K562 (cell line): ENCODE data around the gene TMCC2.

Experiments used
- DPF2 ChIP-seq: fragments of 450-650 bp; IDR thresholded peaks from 2 replicates; pipeline ENCODE4 v1.6.1; 2016
- NBN ChIP-seq: fragments of 450-650 bp; IDR thresholded peaks from 2 replicates; pipeline ENCODE4 v1.6.1; 2016; ENCODE audit warnings: low read depth, mild to moderate bottlenecking
- SREBF1 ChIP-seq: fragments of 150-350 bp; IDR thresholded peaks from 2 replicates; pipeline ENCODE4 v1.6.1; 2014; ENCODE audit warnings: antibody characterized with exemption, low read depth, low read length, borderline replicate concordance
- TCF7L2 ChIP-seq: fragments of 150-350 bp; IDR thresholded peaks from 2 replicates; pipeline ENCODE4 v1.6.1; 2016; ENCODE audit warnings: low read depth, mild to moderate bottlenecking, low read length, moderate library complexity
- TF ChIP-seq, protein P1 (sequence below), 3 experiments: IDR thresholded peaks in 2 of 3; conservative IDR thresholded peaks in 1 of 3; 2 replicates each; pipeline ENCODE4 v1.5.1; 2011 to 2012; ENCODE audit warnings: low read length in 3 of 3, mild to moderate bottlenecking in 3 of 3, control low read depth in 2 of 3, improper control_type of control experiment in 1 of 3, inconsistent platforms in 1 of 3, low read depth in 1 of 3, mixed read lengths in 1 of 3, moderate library complexity in 1 of 3; ENCODE audit not compliant: insufficient read depth in 2 of 3
- TF ChIP-seq, protein P2 (sequence below): fragments of 450-650 bp; formaldehyde crosslinking; IDR thresholded peaks from 2 replicates; pipeline ENCODE4 v1.4.0; 2022; ENCODE audit warnings: mild to moderate bottlenecking, moderate library complexity
- TF ChIP-seq, protein P3 (sequence below), 2 experiments: fragments of 450-650 bp; formaldehyde crosslinking in 1 of 2; IDR thresholded peaks; 2 replicates each; pipeline versions ENCODE4 v1.4.0 to v1.6.1; 2014 to 2020; ENCODE audit warnings: mild to moderate bottlenecking in 2 of 2, borderline replicate concordance in 1 of 2, low read depth in 1 of 2
- TF ChIP-seq, protein P4 (sequence below): sonication (generic); formaldehyde crosslinking; IDR thresholded peaks from 2 replicates; pipeline ENCODE4 v1.8.0; 2022; ENCODE audit warnings: mild to moderate bottlenecking, missing genetic modification reagents, borderline replicate concordance

DNA sequence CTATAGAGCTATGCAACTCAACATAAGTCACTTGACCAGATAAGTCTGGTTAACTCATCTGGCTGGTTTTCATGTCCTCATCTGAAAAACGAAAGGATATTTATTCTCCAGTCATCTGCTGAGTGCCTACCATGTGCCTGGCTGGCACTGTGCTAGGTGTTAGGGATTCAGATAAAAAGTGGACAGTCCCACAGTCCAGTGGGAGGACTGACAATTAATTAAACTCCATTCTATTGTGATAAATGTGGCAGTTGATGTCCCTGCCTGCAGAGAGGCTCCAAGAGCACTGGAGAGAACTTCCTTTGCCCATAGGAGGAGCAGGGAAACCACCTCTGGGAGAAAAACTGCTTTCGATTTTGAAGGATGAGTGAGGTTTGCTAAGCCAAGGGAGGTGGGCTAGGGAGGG lies 88.4 kb downstream of the TMCC2 start:
- TF ChIP-seq, protein P1, sequence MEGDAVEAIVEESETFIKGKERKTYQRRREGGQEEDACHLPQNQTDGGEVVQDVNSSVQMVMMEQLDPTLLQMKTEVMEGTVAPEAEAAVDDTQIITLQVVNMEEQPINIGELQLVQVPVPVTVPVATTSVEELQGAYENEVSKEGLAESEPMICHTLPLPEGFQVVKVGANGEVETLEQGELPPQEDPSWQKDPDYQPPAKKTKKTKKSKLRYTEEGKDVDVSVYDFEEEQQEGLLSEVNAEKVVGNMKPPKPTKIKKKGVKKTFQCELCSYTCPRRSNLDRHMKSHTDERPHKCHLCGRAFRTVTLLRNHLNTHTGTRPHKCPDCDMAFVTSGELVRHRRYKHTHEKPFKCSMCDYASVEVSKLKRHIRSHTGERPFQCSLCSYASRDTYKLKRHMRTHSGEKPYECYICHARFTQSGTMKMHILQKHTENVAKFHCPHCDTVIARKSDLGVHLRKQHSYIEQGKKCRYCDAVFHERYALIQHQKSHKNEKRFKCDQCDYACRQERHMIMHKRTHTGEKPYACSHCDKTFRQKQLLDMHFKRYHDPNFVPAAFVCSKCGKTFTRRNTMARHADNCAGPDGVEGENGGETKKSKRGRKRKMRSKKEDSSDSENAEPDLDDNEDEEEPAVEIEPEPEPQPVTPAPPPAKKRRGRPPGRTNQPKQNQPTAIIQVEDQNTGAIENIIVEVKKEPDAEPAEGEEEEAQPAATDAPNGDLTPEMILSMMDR (IDR thresholded peaks at IDR 0.05 in 2 of 3, conservative IDR thresholded peaks at IDR 0.05 in 1 of 3; ENCODE audit: insufficient read depth in 2 of 3, low read depth in 1 of 3, low read length in 3 of 3): no peak
- TF ChIP-seq TCF7L2: no peak
- TF ChIP-seq, protein P2, sequence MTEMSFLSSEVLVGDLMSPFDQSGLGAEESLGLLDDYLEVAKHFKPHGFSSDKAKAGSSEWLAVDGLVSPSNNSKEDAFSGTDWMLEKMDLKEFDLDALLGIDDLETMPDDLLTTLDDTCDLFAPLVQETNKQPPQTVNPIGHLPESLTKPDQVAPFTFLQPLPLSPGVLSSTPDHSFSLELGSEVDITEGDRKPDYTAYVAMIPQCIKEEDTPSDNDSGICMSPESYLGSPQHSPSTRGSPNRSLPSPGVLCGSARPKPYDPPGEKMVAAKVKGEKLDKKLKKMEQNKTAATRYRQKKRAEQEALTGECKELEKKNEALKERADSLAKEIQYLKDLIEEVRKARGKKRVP (CRISPR knock-in tag): no peak
- TF ChIP-seq DPF2: no peak
- TF ChIP-seq, protein P3, sequence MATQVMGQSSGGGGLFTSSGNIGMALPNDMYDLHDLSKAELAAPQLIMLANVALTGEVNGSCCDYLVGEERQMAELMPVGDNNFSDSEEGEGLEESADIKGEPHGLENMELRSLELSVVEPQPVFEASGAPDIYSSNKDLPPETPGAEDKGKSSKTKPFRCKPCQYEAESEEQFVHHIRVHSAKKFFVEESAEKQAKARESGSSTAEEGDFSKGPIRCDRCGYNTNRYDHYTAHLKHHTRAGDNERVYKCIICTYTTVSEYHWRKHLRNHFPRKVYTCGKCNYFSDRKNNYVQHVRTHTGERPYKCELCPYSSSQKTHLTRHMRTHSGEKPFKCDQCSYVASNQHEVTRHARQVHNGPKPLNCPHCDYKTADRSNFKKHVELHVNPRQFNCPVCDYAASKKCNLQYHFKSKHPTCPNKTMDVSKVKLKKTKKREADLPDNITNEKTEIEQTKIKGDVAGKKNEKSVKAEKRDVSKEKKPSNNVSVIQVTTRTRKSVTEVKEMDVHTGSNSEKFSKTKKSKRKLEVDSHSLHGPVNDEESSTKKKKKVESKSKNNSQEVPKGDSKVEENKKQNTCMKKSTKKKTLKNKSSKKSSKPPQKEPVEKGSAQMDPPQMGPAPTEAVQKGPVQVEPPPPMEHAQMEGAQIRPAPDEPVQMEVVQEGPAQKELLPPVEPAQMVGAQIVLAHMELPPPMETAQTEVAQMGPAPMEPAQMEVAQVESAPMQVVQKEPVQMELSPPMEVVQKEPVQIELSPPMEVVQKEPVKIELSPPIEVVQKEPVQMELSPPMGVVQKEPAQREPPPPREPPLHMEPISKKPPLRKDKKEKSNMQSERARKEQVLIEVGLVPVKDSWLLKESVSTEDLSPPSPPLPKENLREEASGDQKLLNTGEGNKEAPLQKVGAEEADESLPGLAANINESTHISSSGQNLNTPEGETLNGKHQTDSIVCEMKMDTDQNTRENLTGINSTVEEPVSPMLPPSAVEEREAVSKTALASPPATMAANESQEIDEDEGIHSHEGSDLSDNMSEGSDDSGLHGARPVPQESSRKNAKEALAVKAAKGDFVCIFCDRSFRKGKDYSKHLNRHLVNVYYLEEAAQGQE (IDR thresholded peaks at IDR 0.05; ENCODE audit: borderline replicate concordance): no peak
- TF ChIP-seq, protein P3 (CRISPR knock-in tag; IDR thresholded peaks at IDR 0.05; ENCODE audit: low read depth): no peak
- TF ChIP-seq, protein P4, sequence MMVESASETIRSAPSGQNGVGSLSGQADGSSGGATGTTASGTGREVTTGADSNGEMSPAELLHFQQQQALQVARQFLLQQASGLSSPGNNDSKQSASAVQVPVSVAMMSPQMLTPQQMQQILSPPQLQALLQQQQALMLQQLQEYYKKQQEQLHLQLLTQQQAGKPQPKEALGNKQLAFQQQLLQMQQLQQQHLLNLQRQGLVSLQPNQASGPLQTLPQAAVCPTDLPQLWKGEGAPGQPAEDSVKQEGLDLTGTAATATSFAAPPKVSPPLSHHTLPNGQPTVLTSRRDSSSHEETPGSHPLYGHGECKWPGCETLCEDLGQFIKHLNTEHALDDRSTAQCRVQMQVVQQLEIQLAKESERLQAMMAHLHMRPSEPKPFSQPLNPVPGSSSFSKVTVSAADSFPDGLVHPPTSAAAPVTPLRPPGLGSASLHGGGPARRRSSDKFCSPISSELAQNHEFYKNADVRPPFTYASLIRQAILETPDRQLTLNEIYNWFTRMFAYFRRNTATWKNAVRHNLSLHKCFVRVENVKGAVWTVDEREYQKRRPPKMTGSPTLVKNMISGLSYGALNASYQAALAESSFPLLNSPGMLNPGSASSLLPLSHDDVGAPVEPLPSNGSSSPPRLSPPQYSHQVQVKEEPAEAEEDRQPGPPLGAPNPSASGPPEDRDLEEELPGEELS (CRISPR knock-in tag): no peak
- no peak for TF ChIP-seq SREBF1
- no peak for TF ChIP-seq NBN
